Thymus (tissue), 11 donors: Measurements from ENCODE around the gene PGP. TPM values are rescaled to one million over a fixed set of nuclear protein-coding genes. Genes with fewer than 3 reads are reported as not detected.
A peak's percentile ranks its signal among the peaks of the same experiment; 100 is the strongest.
"Not testable (repeated sequence)": the region's sequence is repeated elsewhere in the genome, so short reads cannot be mapped to it uniquely, and the experiment has no call there.

ENCODE experiments used
- DNase-seq, 9 donors: peaks; one replicate each; pipeline ENCODE4 v3.0.0-alpha.2; 2013; ENCODE audit warnings: low spot score in 9 of 9, low read depth in 6 of 9, missing footprints in 1 of 9
- H3K27ac ChIP-seq, 2 donors: one replicate each; pipeline ENCODE4 v1.5.1; 2013; ENCODE audit warnings: control low read depth in 1 of 2, low read depth in 1 of 2, low read length in 1 of 2, mild to moderate bottlenecking in 1 of 2, moderate library complexity in 1 of 2
- H3K27me3 ChIP-seq, 2 donors: one replicate each; pipeline ENCODE4 v1.5.1; 2013; ENCODE audit warnings: low read length in 1 of 2; ENCODE audit not compliant: control insufficient read depth in 2 of 2, insufficient read depth in 1 of 2
- H3K36me3 ChIP-seq, 2 donors: one replicate each; pipeline ENCODE4 v1.5.1; 2013; ENCODE audit warnings: low read length in 1 of 2, mild to moderate bottlenecking in 1 of 2, moderate library complexity in 1 of 2; ENCODE audit not compliant: control insufficient read depth in 2 of 2, insufficient read depth in 2 of 2
- H3K4me1 ChIP-seq, 2 donors: one replicate each; pipeline ENCODE4 v1.5.1; 2013; ENCODE audit warnings: low read length in 2 of 2; ENCODE audit not compliant: control insufficient read depth in 2 of 2, insufficient read depth in 2 of 2
- H3K4me3 ChIP-seq, 2 donors: one replicate each; pipeline ENCODE4 v1.5.1; 2013; ENCODE audit warnings: low read length in 2 of 2, control low read depth in 1 of 2, mild to moderate bottlenecking in 1 of 2
- H3K9me3 ChIP-seq, 2 donors: one replicate each; pipeline ENCODE4 v1.5.1; 2013; ENCODE audit warnings: low read length in 1 of 2, mild to moderate bottlenecking in 1 of 2; ENCODE audit not compliant: control insufficient read depth in 2 of 2, insufficient read depth in 1 of 2
- WGBS: extraction: QIAGEN DNeasy Blood & Tissue Kit; methylation state at CpG from one replicate; pipeline ENCODE4 v1.1.7; 2013; 5-methylcytosine and 5-hydroxymethylcytosine counted together
- polyA plus RNA-seq: library from polyadenylated mRNA; stranded (reverse); fragments of 200-250 nt; gene quantifications from one replicate; pipeline ENCODE4 v1.2.3, GENCODE V29; 2013
- total RNA-seq: library from RNA; stranded (reverse); fragments of 120-200 nt; gene quantifications from one replicate; pipeline ENCODE4 v1.2.4, GENCODE V29; 2013
- donor health status: healthy.

PGP gene
- total and polyA plus RNA-seq, 2 donors: 12.4 to 12.9 TPM

GRCh38 chr16:2206780-2207433 lies 7.7 kb downstream of the PGP start:
- Histone ChIP-seq H3K27me3 (peaks cover 0 to 3% of the 10 kb centered on the region in 2 donors), H3K9me3 (peaks cover 0 to 3% of the 10 kb centered on the region in 2 donors), H3K27ac (no peak overlapping the region), H3K4me1 (peaks cover 12 to 13% of the 10 kb centered on the region in 2 donors), H3K4me3 (no peak overlapping the region), H3K36me3 (peaks cover 33 to 41% of the 10 kb centered on the region in 2 donors)
- WGBS: 98% methylated on average over 23 of the region's 23 CpGs
- DNase-seq: no peak

GRCh38 chr16:2206420-2206779 lies 8.2 kb downstream of the PGP start:
- 92% methylated on average over 18 of the region's 18 CpGs for WGBS
- peak overlapping the region; percentile 79 to 88 for H3K4me3 ChIP-seq
- peaks cover 0 to 3% of the 10 kb centered on the region in 2 donors for H3K9me3 ChIP-seq
- H3K27me3 ChIP-seq: peaks cover 0 to 9% of the 10 kb centered on the region in 2 donors
- peaks cover 33 to 38% of the 10 kb centered on the region in 2 donors for H3K36me3 ChIP-seq
- H3K4me1 ChIP-seq: peaks cover 12 to 13% of the 10 kb centered on the region in 2 donors
- H3K27ac ChIP-seq: no peak overlapping the region
- no peak for DNase-seq

GRCh38 chr16:2205967-2206313 lies 8.7 kb downstream of the PGP start:
- H3K36me3 ChIP-seq: peaks cover 33 to 38% of the 10 kb centered on the region in 2 donors
- peak overlapping the region; percentile 50 to 78 for H3K27ac ChIP-seq
- no peak for DNase-seq

GRCh38 chr16:2205104-2205966 lies 9.3 kb downstream of the PGP start, which contains the start of gene MLST8:
MLST8 (plus strand) TSS chr16:2205454; CDS start chr16:2206086, 632 bp downstream.
- H3K9me3 ChIP-seq: peaks cover 0 to 3% of the 10 kb centered on the region in 2 donors
- under 1% methylated on average over 93 of the region's 93 CpGs for WGBS
- DNase-seq: peak; percentile 77 to 95 (median 90)
- H3K27ac ChIP-seq: peak within 1 kb of the TSS; percentile 91 to 92
- peaks cover 12 to 13% of the 10 kb centered on the region in 2 donors for H3K4me1 ChIP-seq
- H3K27me3 ChIP-seq: peaks cover 2 to 12% of the 10 kb centered on the region in 2 donors
- peak within 1 kb of the TSS; percentile 79 to 88 for H3K4me3 ChIP-seq
- peaks cover 31 to 37% of the 10 kb centered on the region in 2 donors for H3K36me3 ChIP-seq

More at GRCh38 chr16:2205967-2206313, 8.7 kb downstream of the PGP start:
- peak overlapping the region; percentile 79 to 88 for H3K4me3 ChIP-seq
- 27% methylated on average over 16 of the region's 16 CpGs for WGBS
- peaks cover 0 to 3% of the 10 kb centered on the region in 2 donors for H3K9me3 ChIP-seq
- H3K27me3 ChIP-seq: peaks cover 0 to 9% of the 10 kb centered on the region in 2 donors
- H3K4me1 ChIP-seq: peaks cover 12 to 13% of the 10 kb centered on the region in 2 donors

GRCh38 chr16:2204416-2205103 lies 10.1 kb downstream of the PGP start:
- 93% methylated on average over 13 of the region's 13 CpGs for WGBS

GRCh38 chr16:2203119-2203688 lies 11.4 kb downstream of the PGP start:
- not testable (repeated sequence) for H3K9me3 ChIP-seq, H3K4me3 ChIP-seq, DNase-seq, H3K27ac ChIP-seq
- WGBS: 97% methylated on average over 8 of the region's 8 CpGs
- H3K4me1 ChIP-seq: peaks cover 12 to 13% of the 10 kb centered on the region in 2 donors
- H3K27me3 ChIP-seq: peaks cover 16 to 33% of the 10 kb centered on the region in 2 donors
- peaks cover 11 to 16% of the 10 kb centered on the region in 2 donors for H3K36me3 ChIP-seq

More at GRCh38 chr16:2204416-2205103, 10.1 kb downstream of the PGP start:
- H3K4me1 ChIP-seq: peaks cover 12 to 13% of the 10 kb centered on the region in 2 donors
- DNase-seq: peak in 1 of 9 donors; percentile 23
- peak overlapping the region; percentile 79 to 88 for H3K4me3 ChIP-seq
- peaks cover 0 to 3% of the 10 kb centered on the region in 2 donors for H3K9me3 ChIP-seq
- H3K27ac ChIP-seq: peak overlapping the region in 1 of 2 donors; percentile 92
- peaks cover 6 to 20% of the 10 kb centered on the region in 2 donors for H3K27me3 ChIP-seq
- H3K36me3 ChIP-seq: peaks cover 24 to 30% of the 10 kb centered on the region in 2 donors

- Histone ChIP-seq H3K4me3 (no peak overlapping the region), H3K27me3 (peaks cover 43 to 55% of the 10 kb centered on the region in 2 donors), H3K9me3 (peaks cover 0 to 5% of the 10 kb centered on the region in 2 donors), H3K4me1 (peaks cover 13 to 14% of the 10 kb centered on the region in 2 donors), H3K27ac (no peak overlapping the region), H3K36me3 (no peaks in the 10 kb centered on the region)
- DNase-seq: no peak
- WGBS: 93% methylated on average over 6 of the region's 6 CpGs
Observed at GRCh38 chr16:2200313-2200712, 14.3 kb downstream of the PGP start.

GRCh38 chr16:2199621-2200139 lies 15.0 kb downstream of the PGP start:
- WGBS: 84% methylated on average over 14 of the region's 14 CpGs
- DNase-seq: no peak
- peaks cover 0 to 5% of the 10 kb centered on the region in 2 donors for H3K9me3 ChIP-seq
- H3K4me1 ChIP-seq: peaks cover 14 to 15% of the 10 kb centered on the region in 2 donors
- H3K36me3 ChIP-seq: no peaks in the 10 kb centered on the region
- no peak overlapping the region for H3K27ac ChIP-seq
- no peak overlapping the region for H3K4me3 ChIP-seq
- peaks cover 50 to 61% of the 10 kb centered on the region in 2 donors for H3K27me3 ChIP-seq
